ENCODE measurements around the gene DNAAF2.

DNAAF2 gene

GRCh38 chr14:49633640-49634546 lies 1.2 kb downstream of the DNAAF2 start (continued):
- TF ChIP-seq ZNF112 (tag by site-specific recombination; IDR thresholded peaks at IDR 0.05) (no peak), ZNF10 (tag by site-specific recombination; IDR thresholded peaks at IDR 0.05) (no peak), ZNF398 (tag by site-specific recombination; IDR thresholded peaks at IDR 0.05) (no peak), ZNF514 (tag by site-specific recombination; IDR thresholded peaks at IDR 0.05) (no peak), ELK4 (IDR thresholded peaks at IDR 0.05; ENCODE audit: borderline replicate concordance, low read depth, low read length) (no peak; the same call in 1 of the 2 replicates), PBX3 (CRISPR knock-in tag; IDR thresholded peaks at IDR 0.05) (no peak; the same call in none of the 2 replicates), ZNF585B (tag by site-specific recombination; IDR thresholded peaks at IDR 0.05) (no peak), ZNF169 (tag by site-specific recombination; IDR thresholded peaks at IDR 0.05) (no peak), ZNF548 (tag by site-specific recombination; IDR thresholded peaks at IDR 0.05) (no peak), ZFHX2 (tag by site-specific recombination; conservative IDR thresholded peaks at IDR 0.05) (peak; percentile 56), GLIS2 (tag by site-specific recombination; IDR thresholded peaks at IDR 0.05) (peak; percentile 92), ZNF521 (tag by site-specific recombination; IDR thresholded peaks at IDR 0.05) (no peak), ZNF610 (tag by site-specific recombination; IDR thresholded peaks at IDR 0.05; ENCODE audit: borderline replicate concordance) (no peak), ZNF501 (tag by site-specific recombination; IDR thresholded peaks at IDR 0.05) (peak; percentile 80), TCF7L2 (IDR thresholded peaks at IDR 0.05; ENCODE audit: borderline replicate concordance, low read depth, low read length) (no peak), ZNF366 (tag by site-specific recombination; conservative IDR thresholded peaks at IDR 0.05) (no peak), PRDM2 (tag by site-specific recombination; IDR thresholded peaks at IDR 0.05; ENCODE audit: borderline replicate concordance) (no peak), SP2 (tag by site-specific recombination; IDR thresholded peaks at IDR 0.05) (peak; percentile 70), ZFP69B (tag by site-specific recombination; IDR thresholded peaks at IDR 0.05) (no peak; the same call in 1 of the 2 replicates), GFI1B (tag by site-specific recombination; IDR thresholded peaks at IDR 0.05) (no peak), ZNF792 (tag by site-specific recombination; IDR thresholded peaks at IDR 0.05) (no peak)
- TF ChIP-seq, protein P1, sequence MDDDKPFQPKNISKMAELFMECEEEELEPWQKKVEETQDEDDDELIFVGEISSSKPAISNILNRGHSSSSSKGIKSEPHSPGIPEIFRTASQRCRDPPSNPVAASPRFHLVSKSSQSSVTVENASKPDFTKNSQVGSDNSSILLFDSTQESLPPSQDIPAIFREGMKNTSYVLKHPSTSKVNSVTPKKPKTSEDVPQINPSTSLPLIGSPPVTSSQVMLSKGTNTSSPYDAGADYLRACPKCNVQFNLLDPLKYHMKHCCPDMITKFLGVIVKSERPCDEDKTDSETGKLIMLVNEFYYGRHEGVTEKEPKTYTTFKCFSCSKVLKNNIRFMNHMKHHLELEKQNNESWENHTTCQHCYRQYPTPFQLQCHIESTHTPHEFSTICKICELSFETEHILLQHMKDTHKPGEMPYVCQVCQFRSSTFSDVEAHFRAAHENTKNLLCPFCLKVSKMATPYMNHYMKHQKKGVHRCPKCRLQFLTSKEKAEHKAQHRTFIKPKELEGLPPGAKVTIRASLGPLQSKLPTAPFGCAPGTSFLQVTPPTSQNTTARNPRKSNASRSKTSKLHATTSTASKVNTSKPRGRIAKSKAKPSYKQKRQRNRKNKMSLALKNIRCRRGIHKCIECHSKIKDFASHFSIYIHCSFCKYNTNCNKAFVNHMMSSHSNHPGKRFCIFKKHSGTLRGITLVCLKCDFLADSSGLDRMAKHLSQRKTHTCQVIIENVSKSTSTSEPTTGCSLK (tag by site-specific recombination; IDR thresholded peaks at IDR 0.05): no peak
- TF ChIP-seq, protein P2, sequence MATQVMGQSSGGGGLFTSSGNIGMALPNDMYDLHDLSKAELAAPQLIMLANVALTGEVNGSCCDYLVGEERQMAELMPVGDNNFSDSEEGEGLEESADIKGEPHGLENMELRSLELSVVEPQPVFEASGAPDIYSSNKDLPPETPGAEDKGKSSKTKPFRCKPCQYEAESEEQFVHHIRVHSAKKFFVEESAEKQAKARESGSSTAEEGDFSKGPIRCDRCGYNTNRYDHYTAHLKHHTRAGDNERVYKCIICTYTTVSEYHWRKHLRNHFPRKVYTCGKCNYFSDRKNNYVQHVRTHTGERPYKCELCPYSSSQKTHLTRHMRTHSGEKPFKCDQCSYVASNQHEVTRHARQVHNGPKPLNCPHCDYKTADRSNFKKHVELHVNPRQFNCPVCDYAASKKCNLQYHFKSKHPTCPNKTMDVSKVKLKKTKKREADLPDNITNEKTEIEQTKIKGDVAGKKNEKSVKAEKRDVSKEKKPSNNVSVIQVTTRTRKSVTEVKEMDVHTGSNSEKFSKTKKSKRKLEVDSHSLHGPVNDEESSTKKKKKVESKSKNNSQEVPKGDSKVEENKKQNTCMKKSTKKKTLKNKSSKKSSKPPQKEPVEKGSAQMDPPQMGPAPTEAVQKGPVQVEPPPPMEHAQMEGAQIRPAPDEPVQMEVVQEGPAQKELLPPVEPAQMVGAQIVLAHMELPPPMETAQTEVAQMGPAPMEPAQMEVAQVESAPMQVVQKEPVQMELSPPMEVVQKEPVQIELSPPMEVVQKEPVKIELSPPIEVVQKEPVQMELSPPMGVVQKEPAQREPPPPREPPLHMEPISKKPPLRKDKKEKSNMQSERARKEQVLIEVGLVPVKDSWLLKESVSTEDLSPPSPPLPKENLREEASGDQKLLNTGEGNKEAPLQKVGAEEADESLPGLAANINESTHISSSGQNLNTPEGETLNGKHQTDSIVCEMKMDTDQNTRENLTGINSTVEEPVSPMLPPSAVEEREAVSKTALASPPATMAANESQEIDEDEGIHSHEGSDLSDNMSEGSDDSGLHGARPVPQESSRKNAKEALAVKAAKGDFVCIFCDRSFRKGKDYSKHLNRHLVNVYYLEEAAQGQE (tag by site-specific recombination; IDR thresholded peaks at IDR 0.05): 0 out of 2 replicates have a peak, but pooled peaks have one; percentile 30
